HFF-Myc (cell line): ENCODE data around the gene EMP2.

Experiments used
- DNase-seq: peaks from one replicate; pipeline ENCODE4 v3.0.0-alpha.2; 2011; ENCODE audit warnings: low read depth; ENCODE audit errors: extremely low read depth
- H3K4me3 ChIP-seq: replicated peaks from 2 replicates; pipeline ENCODE4 v1.5.1; 2011; ENCODE audit warnings: low read depth, mild to moderate bottlenecking, control low read depth, low read length
- CTCF ChIP-seq: IDR thresholded peaks from 2 replicates; pipeline ENCODE4 v1.5.1; 2012; ENCODE audit warnings: mild to moderate bottlenecking, low read depth, low read length, control low read depth; ENCODE audit errors: missing control alignments

Gene EMP2

GRCh38 chr16:10502776-10503175, 77.6 kb downstream of the EMP2 start:
- TF ChIP-seq CTCF = no peak
- no peak overlapping the region for H3K4me3 ChIP-seq
- DNase-seq = no peak

GRCh38 chr16:10501016-10501607, 79.3 kb downstream of the EMP2 start:
- TF ChIP-seq CTCF = no peak
- no peak for DNase-seq
- H3K4me3 ChIP-seq = no peak overlapping the region

- no peak for TF ChIP-seq CTCF
- DNase-seq = no peak
- H3K4me3 ChIP-seq = no peak overlapping the region
These were observed 79.8 kb downstream of the EMP2 start for GRCh38 chr16:10500582-10500981.

GRCh38 chr16:10497132-10498101, 83.0 kb downstream of the EMP2 start:
- no peak for DNase-seq

GRCh38 chr16:10495031-10495345, 85.4 kb downstream of the EMP2 start:
- TF ChIP-seq CTCF = no peak
- no peak for DNase-seq
- H3K4me3 ChIP-seq = no peak overlapping the region

More at GRCh38 chr16:10497132-10498101, 83.0 kb downstream of the EMP2 start:
- no peak overlapping the region for H3K4me3 ChIP-seq
- no peak for TF ChIP-seq CTCF

GRCh38 chr16:10494343-10495030, 85.9 kb downstream of the EMP2 start:
- no peak for TF ChIP-seq CTCF
- DNase-seq = no peak
- no peak overlapping the region for H3K4me3 ChIP-seq
